AG04449 (cell line): ENCODE data around the gene PNISR.
"Not testable (repeated sequence)": the region's sequence is repeated elsewhere in the genome, so short reads cannot be mapped to it uniquely, and the experiment has no call there.

Experiments used
- CTCF ChIA-PET: fragments of 350-600 bp; formaldehyde crosslinking; extraction: SDS; loops from one replicate; lab custom pipeline; 2021; ENCODE audit warnings: antibody characterized with exemption; lab: Yijun Ruan, JAX
- POLR2A ChIA-PET: fragments of 400-600, 350-600 bp; formaldehyde crosslinking; extraction: SDS; loops from one replicate; lab custom pipeline; 2020; ENCODE audit warnings: antibody characterized with exemption, inconsistent platforms; lab: Yijun Ruan, JAX
- DNase-seq: peaks from one replicate; pipeline ENCODE4 v3.0.0-alpha.2; 2010; ENCODE audit warnings: low read depth, low spot score
- H3K4me3 ChIP-seq: 2 replicates; pipeline ENCODE4 v1.5.1; 2011; ENCODE audit warnings: low read depth, mild to moderate bottlenecking, control low read depth, low read length
- CTCF ChIP-seq: IDR thresholded peaks from one replicate; pipeline ENCODE4 v1.5.1; 2011; ENCODE audit warnings: mild to moderate bottlenecking, moderate library complexity, low read length, control low read depth, inconsistent platforms; ENCODE audit not compliant: insufficient read depth; ENCODE audit errors: missing control alignments

The PNISR gene

DNA sequence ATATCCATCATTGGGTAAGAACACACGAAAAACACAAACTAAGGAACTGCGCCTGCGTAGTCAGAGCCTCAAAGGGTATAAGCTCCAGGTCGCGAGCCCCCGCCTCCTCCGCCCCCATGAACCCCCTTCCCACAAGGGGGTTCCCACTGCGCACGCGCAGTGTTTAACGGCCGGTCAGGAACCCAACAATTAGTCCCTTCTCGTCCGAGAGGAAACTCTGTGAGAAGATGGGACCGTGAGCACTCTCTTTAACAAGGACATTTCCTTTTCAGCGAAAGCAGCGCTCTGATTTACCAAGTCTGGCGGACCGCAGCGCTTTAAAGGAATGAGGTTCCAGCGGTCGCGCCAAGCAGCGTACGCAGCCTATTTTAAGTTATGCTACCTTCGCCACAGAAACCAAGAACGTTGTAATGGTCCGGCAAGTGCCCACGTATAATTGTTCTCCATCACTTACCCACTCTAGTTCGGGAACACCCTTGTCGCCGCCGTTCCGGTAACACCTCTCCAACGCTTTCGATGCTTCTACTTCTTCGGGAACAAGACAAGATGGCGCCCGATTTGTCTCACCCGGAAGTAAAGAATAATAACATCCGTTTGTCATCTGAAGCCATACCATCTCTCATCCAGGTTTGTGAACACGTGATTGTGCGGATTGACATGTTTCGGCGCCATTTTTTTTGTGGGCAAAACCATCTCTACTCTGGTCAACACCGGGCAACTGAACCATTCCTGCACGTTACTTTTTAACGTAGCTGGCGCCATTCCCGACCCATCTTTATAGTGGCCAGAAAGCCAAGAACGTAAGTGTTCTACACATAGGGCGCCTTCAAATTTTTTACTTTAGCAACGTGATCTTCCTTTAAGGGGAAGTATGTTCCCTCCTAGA, at the start of gene PNISR:
Gene PNISR (minus strand): TSS at position 548 of the 886 bp plus-strand sequence. CDS start 10,649 bp downstream, outside the sequence.
- ChIA-PET CTCF (interaction anchor here (1.1 to 3.7 kb wide), 9 partner anchors 8 to 112 kb away, joined by 3 to 34 read pairs (median 5); no protein-coding TSS in a partner anchor), POLR2A (interaction anchor here (1.2 to 1.6 kb wide), 2 partner anchors 31 to 97 kb away, joined by 4 to 5 read pairs; partner anchors contain the start of gene COQ3)
- TF ChIP-seq CTCF = no peak
- H3K4me3 ChIP-seq = peak within 1 kb of the TSS; percentile 76
- peak; percentile 97 for DNase-seq

GRCh38 chr6:99473730-99474129, 48.6 kb upstream of the PNISR start:
- no peak for TF ChIP-seq CTCF
- ChIA-PET CTCF (interaction anchor here (0.9 to 1.2 kb wide), 2 partner anchors 9 to 273 kb away, joined by 3 to 5 read pairs; no protein-coding TSS in a partner anchor), POLR2A (no interaction called here)
- no peak overlapping the region for H3K4me3 ChIP-seq
- DNase-seq = no peak

- H3K4me3 ChIP-seq = no peak overlapping the region
- ChIA-PET CTCF (interaction anchor here (1.8 kb wide), 1 partner anchor 275 kb away, joined by 9 read pairs; no protein-coding TSS in a partner anchor), POLR2A (no interaction called here)
- DNase-seq = no peak
- TF ChIP-seq CTCF = no peak
Observed at GRCh38 chr6:99471638-99472037, 46.5 kb upstream of the PNISR start.

GRCh38 chr6:99467509-99468106, 42.5 kb upstream of the PNISR start:
- peak; percentile 44 for TF ChIP-seq CTCF
- no peak for DNase-seq
- no peak overlapping the region for H3K4me3 ChIP-seq
- CTCF ChIA-PET = interaction anchor here (1.0 to 2.5 kb wide), 7 partner anchors 9 to 355 kb away, joined by 3 to 35 read pairs (median 5); no protein-coding TSS in a partner anchor
- POLR2A ChIA-PET = no interaction called here

DNA sequence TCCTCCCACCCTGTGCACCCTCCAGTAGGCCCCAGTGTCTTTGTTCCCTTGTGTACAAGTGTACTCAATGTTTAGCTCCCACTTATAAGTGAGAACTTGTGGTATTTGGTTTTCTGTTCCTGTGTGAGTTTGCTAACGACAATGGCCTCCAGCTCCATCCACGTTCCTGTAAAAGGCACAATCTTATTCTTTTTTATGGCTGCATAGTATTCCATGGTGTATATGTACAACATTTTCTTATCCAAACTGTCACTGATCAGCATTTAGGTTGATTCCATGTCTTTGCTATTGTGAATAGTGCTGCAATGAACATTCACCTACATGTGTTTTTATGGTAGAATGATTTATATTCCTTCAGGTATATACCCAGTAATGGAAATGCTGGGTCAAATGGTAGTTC, 34.0 kb upstream of the PNISR start:
- DNase-seq, H3K4me3 ChIP-seq, POLR2A ChIA-PET: not testable (repeated sequence)
- CTCF ChIA-PET = interaction anchor here (0.7 to 2.4 kb wide), 4 partner anchors 9 to 43 kb away, joined by 3 to 11 read pairs (median 3); no protein-coding TSS in a partner anchor

- ChIA-PET CTCF (interaction anchor here (1.0 to 2.4 kb wide), 5 partner anchors 10 to 42 kb away, joined by 3 to 11 read pairs (median 3); no protein-coding TSS in a partner anchor), POLR2A (no interaction called here)
- no peak for DNase-seq
- peak; percentile 17 for TF ChIP-seq CTCF
- H3K4me3 ChIP-seq = no peak overlapping the region
Observed at GRCh38 chr6:99458319-99458718, 33.2 kb upstream of the PNISR start.
